Ammon's horn (tissue), 1 donor: ENCODE measurements around the gene CPEB2.

Source experiments
- DNase-seq: peaks from one replicate; pipeline ENCODE4 v3.0.0-alpha.2; 2016; ENCODE audit warnings: low spot score

Gene CPEB2

DNA sequence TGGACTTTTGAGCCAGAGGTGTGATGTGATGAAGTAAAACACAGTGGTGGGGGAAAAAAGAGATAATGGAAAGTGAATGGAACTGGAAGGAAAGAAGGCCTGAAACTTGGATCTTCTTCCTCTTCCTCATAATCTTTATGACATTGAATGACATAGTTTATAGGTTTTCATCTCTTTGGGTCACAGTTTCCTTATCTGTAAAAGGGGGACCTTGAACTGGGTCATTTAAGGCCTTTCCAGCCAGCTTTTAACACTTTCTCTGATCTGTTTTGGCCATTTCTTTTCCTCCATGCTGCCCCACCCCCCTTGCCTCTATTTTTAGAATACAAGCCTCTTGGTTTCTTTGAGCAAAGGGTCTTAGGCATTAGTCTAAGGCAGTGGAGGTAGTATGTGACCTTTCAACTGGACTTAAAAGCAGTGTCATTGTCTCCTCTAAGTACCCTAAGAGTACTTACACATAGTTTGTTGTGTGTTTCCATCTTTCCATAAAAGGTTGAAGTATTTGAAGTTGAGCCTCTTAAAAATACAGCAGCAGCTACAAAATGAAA is 7.8 kb downstream of the CPEB2 start:
- no peak for DNase-seq

DNA sequence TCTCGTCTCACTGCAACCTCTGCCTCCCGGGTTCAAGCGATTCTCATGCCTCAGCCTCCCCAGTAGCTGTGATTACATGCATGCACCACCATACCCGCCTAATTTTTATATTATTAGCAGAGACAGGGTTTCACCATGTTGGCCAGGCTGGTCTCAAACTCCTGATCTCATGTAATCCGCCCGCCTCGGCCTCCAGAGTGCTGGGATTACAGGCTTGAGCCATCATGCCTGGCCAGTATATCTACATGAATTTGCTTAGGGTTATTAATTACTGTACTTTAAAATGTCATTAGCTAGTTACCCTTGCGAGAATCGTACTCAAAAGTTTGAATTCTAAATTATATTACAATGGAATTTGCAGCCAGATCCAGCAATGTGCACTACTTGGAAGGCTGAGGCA is 8.9 kb downstream of the CPEB2 start:
- DNase-seq: no peak

DNA sequence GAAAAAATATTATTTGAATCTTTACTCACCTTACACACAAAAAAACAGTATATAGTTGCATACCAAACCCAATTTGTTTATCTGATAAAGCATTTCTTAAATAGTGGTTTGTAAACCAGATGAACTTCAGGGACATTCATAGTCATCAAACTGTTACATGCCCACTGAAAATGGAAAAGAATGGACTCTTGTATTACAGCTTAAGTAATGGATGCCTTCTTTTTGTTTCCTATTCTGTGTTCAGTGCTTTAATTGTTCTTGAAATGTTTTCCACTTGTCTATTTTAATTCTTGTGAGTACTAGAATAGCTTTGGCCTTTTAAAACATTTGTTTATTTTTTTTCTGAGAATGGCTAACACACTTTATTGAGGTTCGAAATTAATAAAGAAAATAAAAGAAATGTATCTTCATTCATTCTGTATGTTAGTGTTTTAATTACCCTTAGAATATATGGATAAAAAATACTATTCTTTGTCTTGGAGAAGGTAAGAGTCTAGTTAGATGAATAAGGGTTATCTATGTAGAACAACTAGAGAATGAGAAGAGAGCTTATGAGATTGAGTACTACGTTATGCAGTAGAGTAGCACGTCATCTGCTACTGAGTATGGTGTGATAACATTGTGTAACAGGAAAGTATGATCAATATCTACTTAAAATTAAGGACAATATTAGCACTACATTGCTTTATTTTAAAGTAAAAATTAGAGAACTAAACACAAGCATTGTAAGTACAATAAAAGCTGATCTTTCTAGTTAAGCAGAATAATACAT is 9.9 kb downstream of the CPEB2 start:
- no peak for DNase-seq

DNA sequence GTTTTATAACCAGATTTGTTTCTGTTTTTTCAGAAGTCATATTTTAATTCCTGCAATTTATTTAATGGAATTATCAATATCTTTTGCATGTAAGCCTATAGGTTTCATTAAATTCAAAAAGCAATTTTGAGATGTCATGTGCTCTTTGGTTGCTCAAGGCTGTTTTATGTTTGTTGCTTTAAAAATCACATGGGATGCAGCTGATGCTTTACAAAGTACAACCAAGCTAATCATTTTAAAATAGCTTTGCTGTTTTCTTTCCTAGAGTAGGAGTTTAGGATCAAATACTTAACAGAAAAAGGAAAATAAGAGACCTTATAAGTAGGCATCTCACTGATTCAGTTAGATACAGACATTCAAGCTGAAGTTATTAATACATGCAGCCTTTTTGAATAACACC is 11.3 kb downstream of the CPEB2 start:
- DNase-seq: no peak

- no peak for DNase-seq
Measured at GRCh38 chr4:15015170-15015569, 12.9 kb downstream of the CPEB2 start.

DNA sequence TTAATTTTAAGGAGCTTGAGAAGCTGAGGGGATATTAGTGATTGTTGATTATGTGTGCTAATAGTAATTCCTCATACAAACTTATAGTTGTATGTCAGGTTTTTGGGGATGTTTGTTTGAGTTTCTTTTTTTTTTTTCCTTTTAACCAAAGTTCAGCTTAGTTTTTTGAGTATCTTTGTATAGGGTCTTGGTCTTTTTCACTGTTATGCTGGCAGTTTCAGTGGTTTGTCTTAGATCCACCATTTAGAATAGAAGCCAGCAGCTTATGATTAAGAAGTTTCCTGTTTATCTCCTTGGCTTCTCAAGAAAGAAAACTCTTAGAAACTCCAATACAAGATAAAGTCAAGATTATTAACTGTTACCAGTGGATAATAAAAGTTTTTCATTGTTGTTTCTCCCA is 16.1 kb downstream of the CPEB2 start:
- DNase-seq: no peak

DNA sequence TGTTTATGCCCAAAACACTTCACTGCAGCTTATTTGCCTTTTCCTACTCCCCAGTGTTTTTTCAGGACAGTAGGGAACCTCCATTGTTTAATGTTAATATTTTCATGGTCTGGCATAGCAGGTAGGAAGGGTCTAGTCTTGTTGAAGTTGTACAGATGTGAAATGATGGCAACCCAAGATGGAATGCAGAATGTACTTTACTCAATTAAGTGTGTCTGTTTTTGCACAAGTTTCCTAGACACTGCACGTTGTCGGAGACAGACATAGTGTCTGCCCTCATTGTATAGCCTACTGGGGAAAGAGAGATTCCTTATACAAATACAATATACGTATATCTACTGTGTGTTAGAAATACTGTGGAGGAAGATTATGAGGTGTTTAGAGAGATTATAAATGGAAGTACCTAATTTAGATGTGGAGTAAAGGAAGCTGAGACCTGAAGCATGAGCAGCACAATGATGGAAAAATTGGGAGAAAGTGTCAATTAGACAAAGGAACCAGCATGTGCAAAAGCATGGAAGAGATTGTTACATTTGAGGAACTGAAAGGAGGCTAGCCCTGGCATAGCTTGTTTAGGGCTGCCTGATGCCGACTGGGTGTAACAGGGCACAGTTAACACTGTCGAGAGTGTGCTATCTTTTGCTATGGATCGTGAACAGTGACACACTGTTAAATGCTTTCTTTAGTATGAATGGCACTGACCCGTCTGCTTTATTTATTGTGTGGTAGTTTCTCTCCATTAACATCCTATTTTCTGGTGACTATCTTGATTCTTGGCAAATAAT is 18.4 kb downstream of the CPEB2 start:
- DNase-seq: peak; percentile 61

DNA sequence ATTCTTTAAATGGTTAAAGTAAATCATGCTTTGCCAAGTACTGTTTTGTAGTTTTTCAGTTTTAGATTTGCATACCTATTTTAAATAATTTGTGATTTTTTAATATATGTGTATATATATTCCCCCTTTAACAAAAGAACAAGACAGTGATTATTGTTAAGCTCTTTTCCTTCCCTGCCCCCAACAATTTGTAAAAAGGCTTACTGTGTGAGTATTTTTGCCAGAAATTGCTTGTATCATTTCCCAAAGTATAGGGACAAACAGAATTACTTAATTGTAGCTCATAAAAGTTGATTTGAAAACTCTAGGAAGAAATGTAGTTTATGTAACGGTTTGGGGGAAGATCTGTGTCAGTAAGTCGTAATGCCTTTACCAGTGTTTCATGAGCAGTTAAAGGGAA is 19.0 kb downstream of the CPEB2 start:
- DNase-seq: peak; percentile 29

DNA sequence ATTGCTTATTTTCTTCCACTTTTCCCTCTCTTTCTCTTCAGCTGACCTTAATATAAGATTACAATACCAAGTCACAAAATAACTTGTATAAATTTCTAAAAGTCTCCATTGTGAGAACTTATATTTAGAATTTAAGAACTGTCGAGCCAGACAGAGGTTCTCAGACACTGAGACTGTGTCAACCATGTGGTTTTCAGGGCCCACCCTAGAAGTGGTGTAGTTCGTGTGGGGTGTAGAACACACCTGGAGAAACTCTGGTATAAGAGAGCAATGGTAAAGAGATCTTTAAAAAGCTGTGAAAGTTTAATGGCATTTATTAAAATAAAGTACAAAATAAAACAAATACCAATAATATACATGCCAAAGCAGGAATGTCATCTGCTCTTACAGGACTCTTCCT is 19.7 kb downstream of the CPEB2 start:
- DNase-seq: no peak

GRCh38 chr4:15024386-15024785 is 22.1 kb downstream of the CPEB2 start:
- no peak for DNase-seq

DNA sequence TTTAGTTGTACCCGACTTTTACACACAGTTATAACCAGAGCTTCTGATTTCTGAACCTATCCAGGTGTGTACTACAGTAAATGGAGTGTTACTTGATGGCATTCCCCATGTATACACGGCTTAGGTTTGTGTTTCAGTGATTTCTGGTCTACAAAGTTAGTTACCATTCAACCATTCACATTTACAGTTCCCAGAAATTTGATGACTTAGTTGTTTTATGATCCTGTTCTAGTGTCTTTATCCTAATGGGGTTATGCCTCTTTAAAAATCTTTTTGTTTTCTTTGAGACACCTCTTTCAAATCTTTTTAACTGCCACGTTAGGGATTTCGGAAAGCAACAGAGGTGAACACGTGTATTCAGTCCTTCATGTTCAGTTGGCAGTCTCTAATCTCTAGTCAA is 23.4 kb downstream of the CPEB2 start:
- DNase-seq: no peak

GRCh38 chr4:15027921-15028435 is 25.7 kb downstream of the CPEB2 start:
- no peak for DNase-seq

GRCh38 chr4:15031197-15031596 is 28.9 kb downstream of the CPEB2 start:
- no peak for DNase-seq

DNA sequence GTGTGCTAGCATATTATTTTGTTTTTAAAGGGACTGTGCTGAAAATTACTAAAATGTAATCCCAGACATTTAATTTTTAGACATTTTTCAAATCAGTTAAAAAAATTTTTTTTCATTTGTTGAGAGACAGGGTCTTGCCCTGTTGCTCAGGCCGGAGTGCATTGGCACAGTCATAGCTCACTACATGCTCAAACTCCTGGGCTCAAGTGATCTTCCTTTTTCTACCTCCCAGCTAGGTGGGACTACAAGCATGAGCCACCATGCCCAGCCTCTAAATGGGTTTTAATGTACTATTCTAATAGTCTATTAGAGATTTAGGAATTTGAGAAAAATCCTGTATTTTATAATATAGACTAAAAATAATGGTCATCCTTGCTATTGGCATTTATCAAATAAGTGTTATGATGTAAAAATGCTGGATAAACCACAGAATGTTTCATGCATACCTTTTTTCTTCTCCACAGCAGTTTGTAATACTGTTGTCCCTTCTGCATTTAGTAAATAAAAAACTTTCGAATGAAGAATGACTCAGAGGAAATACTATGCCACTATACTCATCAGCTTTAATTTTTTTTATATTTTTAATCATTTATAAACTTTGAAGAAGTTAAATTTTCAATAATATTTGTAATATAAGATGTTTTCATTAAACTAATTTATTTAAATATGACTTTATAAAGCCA is 29.9 kb downstream of the CPEB2 start:
- DNase-seq: no peak

- DNase-seq: no peak
Measured at GRCh38 chr4:15034071-15034764, 31.9 kb downstream of the CPEB2 start.

DNA sequence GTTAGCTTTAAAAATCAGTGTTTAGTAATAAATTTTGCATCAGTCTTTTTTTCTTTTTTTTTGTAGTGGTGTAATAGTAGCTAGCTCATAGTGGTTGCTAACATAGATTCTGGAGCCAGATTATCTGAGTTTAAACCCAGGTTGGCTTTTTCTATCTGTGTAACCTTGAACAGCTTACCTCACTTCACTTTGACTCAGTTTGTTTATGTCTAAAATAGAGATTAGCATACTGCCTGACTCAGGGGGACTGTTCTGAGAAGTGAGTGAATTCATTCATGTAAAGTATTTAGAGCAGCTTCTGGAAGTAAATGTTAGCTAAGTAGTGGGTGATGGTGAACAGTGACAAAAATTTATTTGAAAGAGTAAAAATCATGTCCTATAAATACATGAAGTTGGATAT is 32.9 kb downstream of the CPEB2 start:
- no peak for DNase-seq

DNA sequence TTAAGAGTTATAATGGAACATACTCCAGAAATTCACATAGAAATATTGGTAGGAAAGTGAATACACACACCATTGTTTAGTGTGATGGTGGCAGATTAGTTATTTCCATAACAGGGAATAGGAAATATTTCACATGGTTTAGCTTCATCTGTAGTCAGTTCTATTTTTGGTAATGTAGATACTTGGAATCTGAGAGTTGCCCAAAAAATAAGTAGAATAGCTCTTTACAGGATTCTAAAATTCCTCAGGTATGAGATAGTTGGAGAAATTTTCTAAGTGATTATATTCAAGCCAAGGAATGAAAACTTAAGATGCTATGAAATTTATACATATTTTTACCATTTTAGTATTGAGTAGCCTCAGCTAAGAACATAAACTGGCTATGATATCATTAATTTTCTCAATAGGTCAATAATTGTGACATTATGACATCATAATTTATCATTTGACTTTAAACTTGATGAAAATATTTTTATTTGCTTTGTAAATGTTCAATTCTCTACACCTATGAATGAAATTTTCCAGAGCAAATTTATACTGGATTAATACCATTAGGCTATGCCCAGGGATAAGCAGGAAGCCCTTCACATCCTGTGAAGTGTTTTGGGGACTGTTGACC is 35.8 kb downstream of the CPEB2 start:
- DNase-seq: no peak

- DNase-seq: no peak
Measured at GRCh38 chr4:15040916-15041463, 38.7 kb downstream of the CPEB2 start.

GRCh38 chr4:15042529-15043167 is 40.4 kb downstream of the CPEB2 start:
- no peak for DNase-seq

DNA sequence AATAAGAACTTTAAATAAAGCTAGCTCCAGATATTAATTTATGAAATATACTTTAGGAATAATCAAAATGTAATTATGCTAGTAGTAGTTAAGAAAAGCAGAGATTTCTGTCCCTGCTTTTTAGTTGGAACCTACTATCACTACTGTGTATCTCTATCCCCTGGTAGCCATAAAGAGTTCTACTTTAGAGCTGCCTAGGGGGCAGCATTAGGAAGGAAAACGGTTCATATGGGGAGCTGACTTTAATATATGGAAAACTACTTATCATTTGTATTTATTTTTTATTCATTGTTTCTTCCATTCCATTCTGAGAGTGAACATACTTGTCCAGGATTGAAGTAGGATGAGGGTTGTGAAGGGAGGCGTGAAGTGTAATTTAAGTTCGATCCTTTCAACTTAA is 40.9 kb downstream of the CPEB2 start:
- DNase-seq: peak; percentile 18

DNA sequence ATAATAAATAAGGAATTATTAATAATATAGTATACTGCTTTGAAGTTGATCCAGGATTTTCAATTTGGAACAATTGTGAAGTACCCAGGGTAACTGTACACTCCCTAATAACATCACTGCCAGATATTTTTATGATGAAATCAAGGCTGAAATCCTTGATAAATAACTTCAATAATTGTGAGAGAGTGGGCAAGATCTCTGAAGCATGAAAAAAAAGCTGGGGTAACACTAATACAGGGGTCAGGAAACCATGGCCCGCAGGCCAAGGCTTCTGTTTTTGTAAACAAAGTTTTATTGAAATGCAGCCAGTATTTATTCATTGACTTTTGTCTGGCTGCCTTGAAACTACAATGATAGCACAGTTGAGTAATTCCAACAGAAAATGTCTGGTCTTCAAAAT is 41.6 kb downstream of the CPEB2 start:
- no peak for DNase-seq
